SK-N-DZ (cell line): Measurements from ENCODE around the gene KLHDC10.
"Not testable (repeated sequence)": the region's sequence is repeated elsewhere in the genome, so short reads cannot be mapped to it uniquely, and the experiment has no call there.

ENCODE experiments used
- DNase-seq: peaks from one replicate; pipeline ENCODE4 v3.0.0-alpha.2; 2015; ENCODE audit warnings: low spot score
- small RNA-seq, 2 experiments: library from RNA; depleted of rRNA; stranded (forward); fragments of <200 nt; gene quantifications; one replicate each; pipeline ENCODE3, GENCODE V24; 2014

The KLHDC10 gene

GRCh38 chr7:130154501-130155317 is 84.4 kb downstream of the KLHDC10 start:
- DNase-seq: peak; percentile 30

- DNase-seq: no peak
These were observed 85.8 kb downstream of the KLHDC10 start for GRCh38 chr7:130156140-130156539.

- no peak for DNase-seq
These were observed 87.4 kb downstream of the KLHDC10 start for GRCh38 chr7:130157700-130158099.

- no peak for DNase-seq
These were observed 89.7 kb downstream of the KLHDC10 start for GRCh38 chr7:130160023-130160422.

- DNase-seq: no peak
These were observed 90.1 kb downstream of the KLHDC10 start for GRCh38 chr7:130160455-130160854.

GRCh38 chr7:130162196-130162595 is 91.9 kb downstream of the KLHDC10 start:
- DNase-seq: no peak

- DNase-seq: no peak
These were observed 104.1 kb downstream of the KLHDC10 start for GRCh38 chr7:130174237-130174959.

GRCh38 chr7:130178251-130178650 is 107.9 kb downstream of the KLHDC10 start:
- no peak for DNase-seq

GRCh38 chr7:130179631-130180030 is 109.3 kb downstream of the KLHDC10 start:
- DNase-seq: no peak

GRCh38 chr7:130180571-130181262 is 110.4 kb downstream of the KLHDC10 start:
- no peak for DNase-seq

GRCh38 chr7:130181263-130181605 is 110.9 kb downstream of the KLHDC10 start:
- DNase-seq: no peak

GRCh38 chr7:130182990-130183389 is 112.7 kb downstream of the KLHDC10 start:
- DNase-seq: no peak

- not testable (repeated sequence) for DNase-seq
These were observed 114.0 kb downstream of the KLHDC10 start for GRCh38 chr7:130184349-130184748.

Small RNA genes within 50 kb of the gene (small RNA-seq; reads per million reads assigned to genes)
- gene RNA5SP245: 0 to 0.04 reads per million in 2 experiments
